GM21526 (cell line): ENCODE results near the gene PPP1R7.
A peak's percentile ranks its signal among the peaks of the same experiment; 100 is the strongest.
"Not testable (repeated sequence)": the region's sequence is repeated elsewhere in the genome, so short reads cannot be mapped to it uniquely, and the experiment has no call there.

Source experiments
- ATAC-seq: cut with Tn5 transposase; IDR thresholded peaks from one replicate; pipeline ENCODE4 v1.9.1; 2021; ENCODE audit warnings: moderate library complexity; ENCODE audit not compliant: unreplicated experiment, low FRiP score

PPP1R7 gene, protein sequence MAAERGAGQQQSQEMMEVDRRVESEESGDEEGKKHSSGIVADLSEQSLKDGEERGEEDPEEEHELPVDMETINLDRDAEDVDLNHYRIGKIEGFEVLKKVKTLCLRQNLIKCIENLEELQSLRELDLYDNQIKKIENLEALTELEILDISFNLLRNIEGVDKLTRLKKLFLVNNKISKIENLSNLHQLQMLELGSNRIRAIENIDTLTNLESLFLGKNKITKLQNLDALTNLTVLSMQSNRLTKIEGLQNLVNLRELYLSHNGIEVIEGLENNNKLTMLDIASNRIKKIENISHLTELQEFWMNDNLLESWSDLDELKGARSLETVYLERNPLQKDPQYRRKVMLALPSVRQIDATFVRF

DNA sequence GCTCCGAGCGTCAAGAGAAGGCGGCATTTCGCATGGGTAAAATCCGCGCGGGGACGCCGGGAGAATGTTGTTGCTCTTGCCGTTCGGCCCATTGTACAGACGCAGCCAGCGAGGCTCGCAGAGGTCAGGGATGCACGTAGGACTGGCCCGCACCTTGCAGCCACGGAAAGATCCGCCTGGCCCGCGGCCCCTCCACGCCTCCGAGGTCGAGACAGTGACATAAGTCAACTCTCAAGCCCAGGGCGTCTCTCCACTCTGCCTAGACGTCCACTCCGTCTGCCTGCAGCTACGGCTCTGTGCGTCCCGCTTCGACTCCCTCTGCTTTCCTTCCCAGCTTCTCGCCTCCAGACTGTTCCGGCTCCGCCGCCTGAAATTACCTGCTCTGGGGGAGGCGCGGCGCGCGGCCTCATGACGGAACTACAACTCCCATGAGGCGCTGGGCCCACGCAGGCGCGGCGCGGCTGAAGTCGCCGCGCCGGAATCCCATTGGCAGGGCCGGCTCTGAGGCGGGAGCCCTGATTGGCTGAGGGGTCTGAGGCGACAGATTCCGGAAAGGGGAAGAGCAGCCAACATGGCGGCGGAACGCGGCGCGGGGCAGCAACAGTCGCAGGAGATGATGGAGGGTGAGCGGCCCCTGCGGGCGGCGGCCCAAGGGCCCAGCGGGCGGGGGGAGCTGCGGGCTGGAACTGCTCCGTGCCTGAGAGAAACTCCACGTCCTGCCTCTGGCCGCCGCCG, at the start of gene PPP1R7:
TSS of gene PPP1R7 (plus strand) at position 543 of the 735 bp plus-strand sequence. CDS start at position 572, 29 bp downstream.
- peak; percentile 67 for ATAC-seq

DNA sequence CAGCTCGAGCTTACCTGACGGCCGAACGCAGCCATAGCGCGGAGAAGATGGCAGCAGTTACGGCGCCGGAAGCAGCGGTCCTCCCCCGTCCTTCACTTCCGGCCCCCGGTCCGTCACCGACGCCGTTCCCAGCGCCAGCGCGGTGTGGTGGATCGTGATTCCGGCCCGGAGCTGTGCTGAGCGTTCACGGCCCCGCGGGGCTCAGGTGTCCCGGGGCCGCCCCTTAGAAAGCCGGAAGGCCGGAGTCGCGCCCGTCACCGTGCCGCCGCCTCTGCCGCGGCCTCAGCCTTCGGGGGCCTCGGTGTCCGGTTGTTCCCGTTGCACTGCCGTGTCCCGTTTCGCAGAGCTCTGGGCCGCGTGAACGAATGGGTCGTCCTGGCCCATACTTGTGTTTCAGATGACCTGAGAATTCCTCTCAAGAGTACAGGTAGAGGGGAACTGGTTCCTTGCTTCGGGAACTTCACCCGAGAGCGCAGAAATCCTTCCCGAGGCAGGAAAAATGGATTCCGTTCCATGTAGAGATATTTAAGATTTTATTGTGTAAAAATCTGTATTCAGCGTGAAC, 47.9 kb upstream of the PPP1R7 start, which contains the start of gene MTERF4:
TSS of gene MTERF4 (minus strand) at position 49 of the 565 bp plus-strand sequence. CDS start at position 35, 14 bp downstream.
- peak; percentile 82 for ATAC-seq

DNA sequence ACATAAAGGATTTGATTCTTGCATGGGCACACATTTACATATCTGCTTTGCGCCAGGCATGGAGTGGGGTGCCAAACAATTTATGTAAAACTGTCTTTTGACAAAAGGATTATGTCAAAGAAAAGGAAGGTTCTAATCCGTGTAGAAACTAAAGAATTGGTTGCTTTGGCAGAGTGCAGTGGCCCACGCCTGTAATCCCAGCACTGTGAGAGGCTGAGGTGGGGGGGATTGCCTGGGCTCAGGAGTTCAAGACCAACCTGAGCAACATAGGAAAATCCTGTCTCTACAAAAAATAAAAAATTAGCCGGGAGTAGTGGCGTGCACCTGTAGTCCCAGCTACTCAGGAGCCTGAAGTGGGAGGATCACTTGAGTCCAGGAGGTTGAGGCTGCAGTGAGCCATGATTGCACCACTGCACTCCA, 47.1 kb upstream of the PPP1R7 start:
- no peak for ATAC-seq

- not testable (repeated sequence) for ATAC-seq
Observed at GRCh38 chr2:241104611-241105010, 45.7 kb upstream of the PPP1R7 start.

DNA sequence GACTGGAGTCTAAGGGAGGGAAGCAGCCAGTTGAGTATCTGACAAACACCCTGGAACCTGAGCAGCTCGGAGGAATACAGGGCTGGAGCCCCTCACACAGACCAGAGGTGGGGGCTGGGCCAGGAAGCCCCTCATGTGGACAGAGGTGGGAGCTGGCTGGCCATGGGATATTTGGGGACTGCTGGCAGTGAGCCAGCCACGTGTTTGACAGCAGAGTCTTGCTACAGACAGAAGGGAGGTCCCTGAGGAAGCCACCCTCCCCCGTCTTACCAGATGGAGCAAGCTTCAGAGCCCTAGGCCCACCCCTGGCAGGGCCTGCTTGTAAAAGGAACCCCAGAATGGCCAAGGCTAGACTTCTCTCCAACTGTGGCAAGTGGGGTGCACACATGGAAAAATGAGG, 44.6 kb upstream of the PPP1R7 start:
- ATAC-seq = no peak

- no peak for ATAC-seq
Observed at GRCh38 chr2:241107031-241107783, 43.1 kb upstream of the PPP1R7 start.

DNA sequence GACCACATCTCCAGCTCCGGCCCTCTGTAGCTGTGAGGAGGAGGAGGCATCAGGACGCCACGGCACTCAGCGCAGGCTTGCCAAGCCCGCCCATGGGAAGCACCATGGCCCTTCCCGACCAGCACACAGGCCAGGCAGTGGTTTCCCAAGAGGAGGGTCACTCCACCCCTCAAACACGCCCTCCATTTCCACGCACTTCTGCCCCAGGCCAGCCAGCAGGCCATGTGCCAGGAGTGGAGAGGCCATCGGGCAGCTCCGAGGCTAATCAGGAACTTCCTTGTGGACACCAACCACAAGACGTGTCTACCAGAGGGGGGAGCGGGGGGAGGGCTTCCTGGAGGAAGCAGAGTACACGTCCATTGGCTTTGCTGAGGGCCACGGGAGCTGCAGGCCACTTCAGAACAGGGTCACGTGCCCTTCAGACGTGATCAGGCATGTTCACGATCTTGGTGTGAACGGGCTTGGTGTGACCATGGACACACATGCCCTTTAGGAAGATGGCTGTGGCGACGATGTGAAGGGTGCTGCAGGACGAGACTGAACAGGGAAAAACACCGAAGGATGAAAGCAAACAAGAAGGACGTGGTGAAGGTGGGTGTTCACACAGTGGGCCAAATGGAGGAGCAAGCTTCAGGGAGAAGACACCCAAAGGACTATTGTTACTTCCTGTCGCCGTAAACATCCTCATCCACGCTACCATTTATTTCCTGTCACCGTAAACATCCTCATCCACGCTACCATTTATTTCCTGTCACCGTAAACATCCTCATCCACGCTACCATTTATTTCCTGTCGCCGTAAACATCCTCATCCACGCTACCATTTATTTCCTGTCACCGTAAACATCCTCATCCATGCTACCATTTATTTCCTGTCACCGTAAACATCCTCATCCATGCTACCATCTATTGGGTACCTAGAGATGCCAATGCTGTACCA, 41.7 kb upstream of the PPP1R7 start:
- ATAC-seq = no peak

DNA sequence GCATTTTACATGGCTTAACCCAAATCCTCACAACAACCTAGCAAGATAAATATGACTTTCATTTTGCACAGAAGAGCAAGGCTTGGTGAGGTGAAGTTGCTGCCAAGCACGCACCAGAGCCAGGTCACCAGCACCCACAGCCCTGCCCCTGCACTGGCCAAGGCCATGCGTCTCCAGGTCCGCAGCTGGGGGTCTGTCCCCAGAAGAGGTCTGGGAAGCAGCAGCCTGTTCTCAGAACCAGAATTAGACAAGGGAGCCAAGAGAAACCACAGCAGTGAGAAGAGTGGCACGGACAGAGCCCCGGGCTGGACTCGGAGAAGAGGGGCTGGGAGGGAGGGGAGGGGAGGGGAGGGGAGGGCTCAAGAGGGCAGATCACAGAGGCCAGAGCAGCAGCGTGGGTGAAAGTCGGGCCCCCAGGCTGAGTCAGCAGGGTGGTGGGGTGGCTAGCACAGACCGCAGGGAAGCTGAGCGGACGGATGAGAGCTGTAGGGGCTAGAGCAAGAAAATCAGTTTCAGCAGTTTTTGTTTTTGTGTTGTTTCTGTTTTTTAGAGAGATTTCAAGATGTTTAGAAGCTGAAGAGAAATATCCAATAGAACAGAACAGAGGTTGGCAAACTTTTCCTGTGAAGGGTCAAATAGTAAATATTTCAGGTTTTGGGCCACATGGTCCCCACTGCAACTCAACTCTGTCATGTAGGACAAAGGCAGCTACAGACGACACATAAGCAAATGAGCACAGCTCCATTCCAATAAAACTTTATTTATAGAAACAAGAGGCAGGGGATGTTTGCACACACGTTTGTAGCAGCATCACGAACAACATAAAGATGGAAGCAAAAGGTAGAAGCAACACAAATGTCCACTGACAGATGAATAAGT, 40.8 kb upstream of the PPP1R7 start:
- ATAC-seq = no peak

- ATAC-seq = no peak
Observed at GRCh38 chr2:241110089-241110606, 40.1 kb upstream of the PPP1R7 start.

GRCh38 chr2:241110607-241111439, 39.4 kb upstream of the PPP1R7 start:
- no peak for ATAC-seq

DNA sequence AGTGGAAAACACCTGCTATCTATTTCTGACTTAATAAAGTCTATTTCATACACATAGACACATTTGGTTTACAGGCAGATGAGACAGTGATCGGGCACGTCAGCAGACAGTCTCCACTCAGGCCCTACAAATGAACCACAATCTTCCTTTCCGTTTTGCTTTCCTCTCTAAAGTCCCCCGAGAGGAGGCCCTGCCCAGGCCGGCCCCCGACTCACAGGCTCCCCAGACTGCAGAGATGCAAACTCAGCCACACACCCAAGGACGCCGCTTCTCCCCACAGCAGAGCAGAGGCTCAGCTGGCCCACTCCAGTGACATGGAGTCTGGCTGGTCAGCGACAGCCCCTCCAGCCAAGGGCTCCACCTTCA, 38.8 kb upstream of the PPP1R7 start:
- no peak for ATAC-seq

DNA sequence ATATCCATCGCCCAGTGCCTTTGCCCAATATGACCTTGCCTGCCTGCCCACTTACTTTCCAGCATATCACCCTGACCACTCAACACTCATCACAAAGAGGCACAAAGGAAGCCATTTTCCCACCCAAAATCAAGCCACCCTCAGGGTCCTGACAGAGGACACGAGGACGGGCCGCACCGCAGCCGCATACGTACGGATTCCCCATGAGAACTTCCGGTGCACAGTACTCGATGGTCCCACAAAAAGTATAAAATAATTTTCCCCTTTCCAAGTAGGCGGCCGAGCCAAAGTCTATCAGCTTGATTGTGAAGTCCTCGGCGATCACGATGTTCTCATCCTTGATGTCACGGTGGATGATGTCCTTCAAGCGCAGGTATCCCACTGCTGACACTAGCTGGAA, 38.2 kb upstream of the PPP1R7 start:
- no peak for ATAC-seq

- no peak for ATAC-seq
Observed at GRCh38 chr2:241112592-241112991, 37.7 kb upstream of the PPP1R7 start.

GRCh38 chr2:241114836-241115235, 35.4 kb upstream of the PPP1R7 start:
- no peak for ATAC-seq

GRCh38 chr2:241115361-241115760, 34.9 kb upstream of the PPP1R7 start:
- ATAC-seq = no peak

- no peak for ATAC-seq
Observed at GRCh38 chr2:241116606-241117560, 33.4 kb upstream of the PPP1R7 start.
